ENCODE data around the gene FRMD3.

FRMD3 gene

DNA sequence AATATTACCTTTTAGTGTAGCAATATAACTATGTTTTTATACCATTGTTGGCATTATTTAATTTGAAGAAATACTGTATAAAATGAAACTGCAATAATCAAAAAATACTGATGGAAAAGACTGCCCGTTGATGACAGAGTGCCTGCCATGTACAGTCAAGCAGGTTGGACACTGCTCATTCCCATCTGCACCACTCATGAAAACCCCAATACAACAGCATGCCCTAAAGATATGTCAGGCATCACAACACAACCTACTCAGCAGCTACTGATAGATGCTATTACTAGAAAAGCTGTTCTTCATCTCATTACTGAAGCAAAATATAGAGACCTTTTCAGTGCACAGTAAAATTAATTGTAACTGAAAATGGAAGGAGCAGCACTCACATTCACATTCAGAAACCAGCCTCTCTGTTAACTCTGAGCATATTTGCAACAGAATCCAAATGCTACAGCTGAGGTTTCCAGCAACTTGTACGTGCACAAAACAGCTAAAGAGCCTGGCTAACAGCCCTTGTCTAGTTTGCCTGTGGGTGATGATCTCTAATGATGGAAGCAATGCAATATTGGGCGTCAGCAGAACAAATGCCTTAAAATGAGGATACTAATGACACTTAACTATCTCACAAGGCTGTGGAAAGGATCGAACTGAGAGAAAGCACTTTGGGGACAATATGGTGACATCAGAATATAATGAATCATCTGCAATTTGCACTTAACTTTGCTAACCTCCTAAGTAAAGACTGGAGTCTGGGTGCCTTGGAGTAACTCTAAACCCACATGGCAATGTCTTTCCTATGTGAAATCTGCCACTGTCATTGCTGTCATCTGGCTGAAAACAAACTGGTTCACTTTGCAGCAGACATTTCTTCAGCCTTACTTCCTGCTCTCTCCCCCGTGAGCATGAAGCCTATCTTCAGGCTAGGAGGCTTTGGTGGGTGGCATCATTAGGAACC lies 280.0 kb downstream of the FRMD3 start:
- in situ Hi-C loops (cut with MboI; ENCODE audit: low sequenced_read_pairs) = no loop called here

DNA sequence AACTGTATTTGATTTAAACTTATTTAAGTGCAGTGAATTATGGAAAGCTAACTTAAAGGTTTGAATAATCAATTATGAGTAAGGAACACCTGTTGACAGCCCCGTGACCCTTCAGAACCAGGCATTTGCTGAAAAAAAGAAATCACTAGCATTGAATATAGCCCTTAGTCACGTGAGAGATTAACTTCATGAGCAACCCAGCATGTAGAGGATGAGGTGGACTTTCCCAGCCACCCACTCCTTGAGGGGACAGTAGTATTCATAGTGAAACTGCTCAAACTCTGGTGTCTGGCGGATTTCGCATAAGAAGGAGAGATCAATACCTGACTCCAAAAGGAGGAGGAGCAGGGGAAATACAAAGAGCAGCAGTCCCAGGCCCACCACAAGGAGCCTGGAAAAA lies 290.5 kb downstream of the FRMD3 start:
- in situ Hi-C loops (cut with MboI; ENCODE audit: low sequenced_read_pairs) = loop anchor here (25.0 kb wide), 1 partner anchor 110 kb away; no protein-coding TSS in a partner anchor

DNA sequence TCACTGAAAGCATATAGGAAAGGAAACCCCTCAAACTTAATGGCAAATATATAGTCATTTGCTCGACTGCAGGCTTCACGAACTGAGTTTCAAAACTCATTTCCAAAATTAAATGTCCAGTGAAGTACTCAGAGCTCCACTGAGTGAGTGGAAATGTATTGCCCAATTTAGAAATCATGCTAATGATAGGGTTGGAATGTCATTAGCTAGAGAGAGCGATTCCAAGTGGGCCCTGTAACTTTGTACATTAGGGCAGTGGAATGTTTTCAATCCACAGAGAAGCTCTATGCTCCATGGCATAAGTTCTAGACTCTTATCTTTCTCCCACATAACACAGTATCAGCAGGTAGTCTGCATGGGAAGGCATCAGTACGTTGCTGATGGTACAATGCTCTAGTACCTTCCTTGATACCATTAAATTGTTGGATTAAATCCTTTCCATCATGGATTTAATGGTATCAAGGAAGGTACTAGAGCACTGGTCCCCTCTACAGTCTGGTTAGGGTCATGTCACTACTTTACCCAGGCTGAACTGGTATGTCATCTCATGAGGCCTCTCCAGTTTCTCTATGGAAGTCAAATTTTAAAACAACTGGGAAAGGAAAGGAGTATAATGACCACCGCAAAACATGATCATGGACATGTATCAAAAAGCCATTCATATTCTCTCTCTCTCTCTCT lies 292.1 kb downstream of the FRMD3 start:
- in situ Hi-C loops (cut with MboI; ENCODE audit: low sequenced_read_pairs) = loop anchor here (25.0 kb wide), 1 partner anchor 109 kb away; no protein-coding TSS in a partner anchor

DNA sequence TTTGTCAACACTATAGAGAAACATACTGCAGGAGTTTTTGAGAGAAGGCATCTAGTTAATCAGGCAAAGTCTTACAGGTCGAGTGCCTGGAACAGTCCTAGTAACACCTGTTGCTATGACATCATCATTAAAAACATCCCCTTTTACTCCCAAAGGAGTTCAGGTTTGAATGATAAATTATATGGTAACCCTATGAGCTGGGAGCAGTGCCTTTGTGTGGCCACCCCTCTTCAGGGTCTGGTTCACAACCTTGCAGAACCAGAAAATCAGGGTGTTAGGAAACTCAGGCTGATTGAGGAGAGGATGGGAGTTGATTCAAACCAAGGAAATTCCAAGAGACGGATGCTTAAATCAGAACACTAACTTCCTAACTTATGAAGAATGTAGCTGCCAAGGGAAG lies 296.1 kb downstream of the FRMD3 start:
- in situ Hi-C loops (cut with MboI; ENCODE audit: low sequenced_read_pairs) = loop anchor here (25.0 kb wide), 1 partner anchor 105 kb away; no protein-coding TSS in a partner anchor

DNA sequence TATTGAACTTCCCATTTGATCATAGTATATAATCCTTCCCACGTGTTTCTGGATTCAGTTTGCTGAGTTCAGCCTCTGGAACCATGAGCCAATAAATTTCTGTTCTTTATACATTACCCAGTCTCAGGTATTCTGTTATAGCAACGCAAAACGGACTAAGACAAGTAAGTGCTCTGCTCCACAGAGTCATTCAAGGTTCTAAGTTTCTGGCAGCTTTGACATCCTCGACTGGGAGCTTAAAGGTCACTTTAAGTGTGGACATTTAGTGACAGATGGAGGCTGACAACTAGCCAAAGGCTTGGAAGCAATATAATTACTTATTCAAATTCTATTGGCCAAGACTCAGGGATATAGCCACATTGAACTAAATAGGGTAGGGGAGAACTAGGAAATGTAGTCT lies 297.5 kb downstream of the FRMD3 start:
- in situ Hi-C loops (cut with MboI; ENCODE audit: low sequenced_read_pairs) = loop anchor here (25.0 kb wide), 1 partner anchor 103 kb away; no protein-coding TSS in a partner anchor

DNA sequence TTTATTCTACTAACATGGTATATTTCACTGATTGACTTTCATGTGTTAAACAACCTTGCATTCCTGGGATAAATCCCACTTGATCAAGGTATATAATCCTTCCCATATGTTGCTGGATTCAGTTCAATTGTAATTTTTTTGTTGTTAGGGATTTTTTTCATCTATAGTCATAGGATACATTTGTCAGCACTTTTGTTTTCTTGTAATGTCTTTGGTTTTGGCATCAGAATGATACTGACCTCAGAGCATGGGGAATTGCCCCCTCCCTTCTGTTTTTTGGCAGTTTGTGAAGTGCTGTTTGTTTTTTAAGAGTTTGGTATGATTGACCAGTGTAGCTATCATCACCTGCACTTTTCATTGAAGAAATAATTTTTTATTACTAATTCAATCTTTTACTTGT lies 298.5 kb downstream of the FRMD3 start:
- in situ Hi-C loops (cut with MboI; ENCODE audit: low sequenced_read_pairs) = loop anchor here (25.0 kb wide), 1 partner anchor 102 kb away; no protein-coding TSS in a partner anchor

DNA sequence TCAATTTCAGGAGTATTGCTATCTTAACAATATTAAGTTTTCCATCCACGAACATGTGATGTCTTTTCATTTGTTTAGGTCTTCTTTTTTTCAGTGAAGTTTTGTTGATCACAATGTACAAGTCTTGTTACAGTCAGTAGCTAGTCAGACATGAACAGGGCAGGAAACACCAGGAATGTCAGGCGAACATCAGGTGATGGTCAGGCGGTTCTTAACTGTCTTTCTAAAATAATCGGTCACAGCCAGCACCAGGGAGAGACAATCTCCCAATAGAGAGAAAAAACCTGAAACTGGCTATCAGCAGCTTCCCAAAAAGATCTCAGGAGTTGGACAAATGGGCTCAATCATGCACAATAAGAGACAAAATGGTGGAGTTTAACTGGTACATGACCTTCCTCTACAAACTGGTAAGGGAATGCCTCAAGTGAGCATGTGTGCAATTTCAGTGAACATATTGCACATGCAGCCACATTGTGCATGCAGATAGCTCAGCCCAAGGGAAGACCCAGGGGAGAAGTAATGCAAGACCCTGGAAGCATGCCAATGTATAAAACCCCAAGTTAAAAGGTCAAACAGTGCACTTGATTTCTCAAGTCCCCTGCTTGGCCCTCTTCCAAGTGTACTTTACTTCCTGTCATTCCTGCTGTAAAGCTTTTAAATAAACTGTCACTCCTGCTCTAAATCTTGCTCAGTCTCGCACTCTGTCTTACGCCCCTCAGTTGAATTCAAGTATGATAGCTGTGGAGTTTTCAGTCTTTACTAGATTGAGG lies 299.1 kb downstream of the FRMD3 start:
- in situ Hi-C loops (cut with MboI; ENCODE audit: low sequenced_read_pairs) = loop anchor here (25.0 kb wide), 1 partner anchor 102 kb away; no protein-coding TSS in a partner anchor

DNA sequence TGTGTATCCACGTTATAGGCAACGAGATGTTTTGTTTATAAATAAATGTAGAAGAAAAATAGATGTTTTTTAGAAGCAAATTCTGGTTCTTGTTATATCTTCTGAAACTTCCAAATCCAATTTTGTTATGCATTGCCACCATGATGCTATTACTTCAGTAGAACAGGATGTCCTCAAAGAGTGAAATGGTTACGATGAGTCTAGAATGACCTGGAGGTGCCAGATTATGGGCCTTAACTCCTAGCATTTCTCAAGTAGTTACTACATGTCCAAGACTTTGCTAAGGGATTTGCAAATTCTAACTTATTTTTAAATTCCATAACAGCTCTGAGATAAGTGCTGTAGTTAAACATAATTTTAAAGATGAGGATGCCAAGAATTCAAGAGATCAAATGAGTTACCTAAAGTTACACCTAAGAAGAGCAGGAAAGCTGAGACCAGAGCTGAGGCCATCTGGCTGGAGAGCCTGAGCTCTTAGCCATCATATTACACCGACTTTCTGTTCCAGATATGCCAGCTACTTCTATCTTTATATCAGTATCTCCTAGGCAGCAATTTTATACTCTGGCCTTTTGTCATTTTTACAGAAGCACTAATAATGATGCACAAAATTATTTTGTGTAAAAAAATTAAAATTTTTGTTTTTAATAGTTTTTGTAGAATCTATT lies 302.0 kb downstream of the FRMD3 start:
- in situ Hi-C loops (cut with MboI; ENCODE audit: low sequenced_read_pairs) = loop anchor here (25.0 kb wide), 1 partner anchor 99 kb away; no protein-coding TSS in a partner anchor

DNA sequence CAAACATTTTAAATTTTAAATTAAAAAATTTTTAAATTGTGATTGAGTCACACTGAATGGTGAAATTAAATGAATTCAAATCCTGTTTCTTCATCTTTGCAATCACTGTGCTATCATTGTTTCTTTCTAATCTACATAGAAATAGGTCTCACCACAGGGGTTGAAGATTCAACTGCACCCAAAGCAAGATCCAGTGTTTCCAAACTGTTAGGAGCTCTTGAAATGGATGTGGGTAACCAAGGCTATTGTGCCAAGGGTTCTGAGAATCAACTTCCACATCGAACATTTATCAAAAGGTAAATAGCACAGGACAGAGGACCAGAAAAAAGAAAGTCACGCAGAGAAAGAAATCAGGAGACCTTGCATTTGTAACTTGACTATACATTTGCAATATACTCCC lies 302.7 kb downstream of the FRMD3 start:
- in situ Hi-C loops (cut with MboI; ENCODE audit: low sequenced_read_pairs) = loop anchor here (25.0 kb wide), 1 partner anchor 98 kb away; no protein-coding TSS in a partner anchor

DNA sequence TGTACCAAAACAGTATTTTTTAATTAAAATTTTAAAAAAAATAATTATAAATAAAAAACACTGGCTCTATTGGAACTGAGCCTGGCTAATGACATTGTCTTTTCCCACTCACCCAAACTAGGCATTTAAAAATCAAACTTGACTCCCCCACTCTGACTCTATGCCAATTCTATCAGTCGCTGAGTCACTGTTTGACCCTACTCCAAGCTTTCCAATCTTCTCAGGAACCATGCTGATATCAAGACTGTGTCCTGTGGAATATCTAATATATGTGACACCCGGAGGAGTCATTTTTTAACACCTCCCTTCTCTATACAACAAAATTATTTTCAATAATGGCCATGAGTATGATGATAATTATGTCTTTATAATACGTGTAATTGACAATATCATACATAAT lies 303.7 kb downstream of the FRMD3 start:
- in situ Hi-C loops (cut with MboI; ENCODE audit: low sequenced_read_pairs) = loop anchor here (25.0 kb wide), 1 partner anchor 97 kb away; no protein-coding TSS in a partner anchor

DNA sequence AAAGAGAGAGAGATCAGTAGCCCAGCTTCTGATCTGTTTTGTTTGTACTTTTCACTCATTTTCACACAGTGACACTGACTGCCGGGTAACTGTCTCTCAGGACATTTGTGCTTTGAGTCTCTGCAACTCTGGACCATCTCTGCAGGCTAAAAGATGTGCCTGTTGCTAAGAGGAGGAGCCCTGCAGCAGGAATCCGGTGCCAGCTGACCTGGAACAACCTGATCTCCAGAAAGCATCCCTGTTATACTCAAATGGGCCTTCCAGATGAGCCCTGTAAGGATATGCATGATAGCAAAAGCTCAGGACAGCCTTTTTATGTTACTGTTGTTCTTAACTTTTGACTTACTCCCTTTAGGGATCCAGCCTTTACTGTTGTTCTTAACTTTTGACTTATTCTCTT lies 304.6 kb downstream of the FRMD3 start:
- in situ Hi-C loops (cut with MboI; ENCODE audit: low sequenced_read_pairs) = loop anchor here (25.0 kb wide), 1 partner anchor 96 kb away; no protein-coding TSS in a partner anchor

DNA sequence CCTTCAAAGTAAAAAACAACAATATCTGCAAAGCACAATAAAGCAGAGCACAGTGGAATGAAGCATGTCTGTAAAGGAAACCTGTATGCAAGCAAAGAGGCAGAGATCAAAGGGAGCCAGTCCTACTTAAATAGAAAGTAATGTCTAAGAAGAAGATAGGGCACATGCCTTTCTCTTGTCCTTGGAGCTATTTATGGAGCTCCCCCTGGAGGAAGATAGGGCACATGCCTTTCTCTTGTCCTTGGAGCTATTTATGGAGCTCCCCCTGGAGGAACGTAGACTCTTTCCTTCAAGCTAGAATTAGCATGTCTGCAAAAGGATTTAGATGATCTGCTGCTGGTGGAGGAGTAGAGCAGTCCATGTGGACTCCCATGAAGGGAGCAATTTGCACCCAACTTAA lies 307.2 kb downstream of the FRMD3 start:
- in situ Hi-C loops (cut with MboI; ENCODE audit: low sequenced_read_pairs) = loop anchor here (25.0 kb wide), 1 partner anchor 94 kb away; no protein-coding TSS in a partner anchor

DNA sequence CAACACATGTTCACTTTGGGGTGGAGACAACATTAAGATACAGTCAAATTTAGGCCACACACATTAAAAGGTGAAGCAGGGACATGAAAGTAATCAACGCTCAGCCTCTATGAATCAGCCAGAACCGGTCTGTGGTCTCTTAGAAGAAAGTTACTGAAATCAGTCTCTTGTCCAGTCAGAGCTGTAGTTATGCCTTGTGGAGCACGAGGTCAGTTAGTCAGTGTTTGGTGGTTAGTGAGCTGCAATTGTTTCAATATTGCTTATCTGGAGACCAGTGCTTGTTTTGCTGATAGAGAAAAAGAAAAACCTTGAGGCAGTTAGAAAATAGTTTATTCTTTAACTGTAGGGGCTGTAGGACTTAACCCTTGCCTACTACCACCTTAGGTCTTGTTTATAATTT lies 317.5 kb downstream of the FRMD3 start:
- in situ Hi-C loops (cut with MboI; ENCODE audit: low sequenced_read_pairs) = no loop called here

DNA sequence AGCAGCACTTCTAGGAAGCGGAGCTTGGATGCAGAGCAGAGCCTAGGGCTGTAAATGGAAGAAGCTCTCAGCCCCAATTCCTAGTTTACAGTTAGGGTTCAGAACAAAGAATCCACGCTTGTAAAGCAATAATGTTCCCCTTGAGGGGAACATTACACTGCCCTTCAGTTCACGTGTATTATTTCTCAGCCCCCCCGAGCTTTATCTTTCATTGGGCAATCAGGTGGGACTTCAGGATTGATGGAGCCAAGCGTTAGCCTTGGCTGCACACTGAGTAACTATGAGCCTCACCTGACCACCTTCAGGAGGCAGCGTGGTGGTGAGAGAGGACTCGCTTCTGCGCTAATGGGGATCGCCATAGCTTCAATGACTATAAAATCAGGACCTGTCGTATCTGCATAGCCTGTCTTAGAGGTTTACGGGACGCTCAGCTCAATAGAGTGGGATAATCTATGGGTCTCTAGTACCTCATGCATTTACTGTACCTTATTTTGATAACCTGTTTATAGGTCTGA lies 318.2 kb downstream of the FRMD3 start:
- in situ Hi-C loops (cut with MboI; ENCODE audit: low sequenced_read_pairs) = no loop called here

DNA sequence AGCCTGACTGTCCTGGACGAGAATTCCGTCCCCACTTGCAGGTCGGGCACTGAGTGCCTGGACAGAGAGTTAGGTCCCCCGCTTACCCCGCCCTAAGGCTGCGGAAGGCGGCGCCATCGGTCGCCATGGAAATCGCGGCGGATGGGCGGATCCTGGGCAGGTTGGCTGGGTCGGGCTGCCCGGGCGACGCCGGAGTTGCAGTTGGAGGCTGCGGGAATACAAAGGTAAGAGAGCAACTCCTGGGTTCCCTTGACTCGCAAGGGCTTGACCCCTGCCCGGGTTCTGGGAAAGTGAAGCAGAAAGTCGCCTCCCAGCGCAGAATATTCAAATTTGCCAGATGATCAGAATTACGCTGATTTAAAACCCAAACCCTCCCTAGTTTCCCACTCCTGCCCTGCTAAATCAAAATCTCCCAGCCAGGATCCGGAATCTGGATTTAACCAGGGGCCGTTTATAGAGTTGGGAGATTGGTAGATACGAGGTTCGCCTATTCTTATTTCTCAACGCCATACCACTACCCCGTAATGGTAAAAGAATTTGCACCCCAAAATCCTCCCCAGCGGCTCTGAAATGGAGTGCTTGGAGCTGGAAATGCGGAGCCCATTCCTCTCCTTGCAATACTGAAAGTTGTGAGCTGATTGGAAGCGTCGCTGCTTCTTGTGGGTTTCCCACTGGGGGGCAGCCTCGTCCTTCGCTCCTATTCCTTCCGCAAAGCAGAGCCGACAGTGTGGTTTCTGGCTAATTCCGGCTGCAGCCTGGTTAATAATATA lies 318.9 kb downstream of the FRMD3 start:
- in situ Hi-C loops (cut with MboI; ENCODE audit: low sequenced_read_pairs) = no loop called here

DNA sequence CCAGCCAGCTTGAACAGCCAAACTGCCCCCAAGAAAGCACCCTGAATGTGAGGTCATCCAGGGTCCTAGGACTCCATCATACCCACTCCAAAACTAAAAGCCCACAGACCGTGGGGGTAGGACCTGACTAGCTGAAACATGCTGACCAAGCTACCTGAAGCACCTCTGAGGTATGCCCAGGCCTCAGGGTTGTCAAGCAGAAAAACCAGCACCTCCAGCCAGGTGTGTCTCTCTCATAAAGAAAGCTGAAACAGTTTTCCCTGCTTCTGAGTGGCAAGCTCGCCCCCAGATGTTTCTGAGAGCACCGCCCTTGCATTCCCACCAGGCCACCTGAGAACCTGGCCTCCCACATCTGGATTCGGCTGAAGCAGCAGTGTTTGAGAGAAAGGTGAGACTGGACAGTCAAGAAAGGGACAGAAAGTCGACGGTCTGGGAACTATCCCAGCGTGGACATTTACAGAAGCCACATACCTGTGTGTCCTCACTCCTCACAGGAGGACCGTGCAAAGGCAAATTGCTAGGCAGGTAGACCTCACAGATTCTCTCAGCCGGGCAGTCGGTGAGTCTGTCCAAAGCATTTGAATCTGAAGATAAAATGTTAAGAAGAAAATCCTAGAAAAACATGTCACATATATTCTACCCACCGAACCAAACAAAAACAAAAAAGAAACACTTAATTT lies 319.6 kb downstream of the FRMD3 start:
- in situ Hi-C loops (cut with MboI; ENCODE audit: low sequenced_read_pairs) = no loop called here

DNA sequence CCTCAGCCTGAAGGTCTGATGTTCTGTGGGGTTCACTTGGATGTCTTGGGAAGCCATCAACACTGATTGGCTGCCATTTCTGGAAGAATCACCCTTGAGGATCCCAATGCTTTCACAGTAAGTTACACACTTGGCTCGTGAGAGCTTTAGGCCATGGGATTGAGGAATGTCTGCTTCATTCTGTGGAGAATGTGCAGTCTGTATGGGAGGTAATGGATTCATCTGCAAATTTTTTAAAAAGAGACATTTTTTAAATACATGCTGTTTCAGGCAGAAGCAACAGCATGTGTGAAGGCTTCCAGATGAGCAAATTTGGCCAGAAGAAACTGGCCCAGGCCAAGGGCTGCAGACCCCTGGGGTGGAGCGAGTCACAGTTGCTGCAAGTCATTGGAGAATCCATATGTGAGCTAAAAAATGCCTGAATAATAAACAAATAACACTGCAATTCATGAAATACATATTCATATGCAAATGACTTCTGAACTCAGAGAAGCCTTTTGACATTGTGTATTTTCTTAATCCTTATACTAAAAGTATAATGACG lies 328.9 kb downstream of the FRMD3 start:
- in situ Hi-C loops (cut with MboI; ENCODE audit: low sequenced_read_pairs) = no loop called here
